K562 (cell line): ENCODE results near the gene PCSK6. TPM values are rescaled to one million over a fixed set of nuclear protein-coding genes. Genes with fewer than 3 reads are reported as not detected.

Source experiments
- COPS2 ChIP-seq: fragments of 450-650 bp; conservative IDR thresholded peaks from 2 replicates; pipeline ENCODE4 v1.6.1; 2016; ENCODE audit warnings: mild to moderate bottlenecking, moderate library complexity
- GATA2 ChIP-seq: sonication (generic); formaldehyde crosslinking; IDR thresholded peaks from 2 replicates; pipeline ENCODE4 v1.4.0; 2020; ENCODE audit warnings: mild to moderate bottlenecking, missing genetic modification reagents
- MEF2D ChIP-seq: conservative IDR thresholded peaks from 2 replicates; pipeline ENCODE4 v1.6.1; 2016; ENCODE audit warnings: low read depth, missing genetic modification characterization, missing compliant biosample characterization
- MTF1 ChIP-seq: fragments of 250-450 bp; sonication (Bioruptor Pico); IDR thresholded peaks from 2 replicates; pipeline ENCODE4 v1.9.0; 2021; ENCODE audit warnings: moderate library complexity, mild to moderate bottlenecking, inconsistent platforms, borderline replicate concordance
- MYBL2 ChIP-seq, 2 experiments: fragments of 450-650 bp in 1 of 2; sonication (generic) in 1 of 2; formaldehyde crosslinking in 1 of 2; IDR thresholded peaks; 2 replicates each; pipeline versions ENCODE4 v1.6.1 to v1.8.1; 2017 to 2022; ENCODE audit warnings: borderline replicate concordance in 1 of 2, inconsistent platforms in 1 of 2, low read depth in 1 of 2, mild to moderate bottlenecking in 1 of 2, missing genetic modification reagents in 1 of 2, moderate library complexity in 1 of 2
- NEUROD1 ChIP-seq: fragments of 150-350 bp; IDR thresholded peaks from 2 replicates; pipeline ENCODE4 v1.6.1; 2014; ENCODE audit warnings: borderline replicate concordance, low read length, low read depth; ENCODE audit not compliant: partially characterized antibody
- PCBP2 ChIP-seq: fragments of 200-400 bp; formaldehyde crosslinking; IDR thresholded peaks from 2 replicates; pipeline ENCODE4 v1.6.1; 2018; ENCODE audit warnings: low read length, low read depth, mild to moderate bottlenecking, moderate library complexity; ENCODE audit not compliant: poor library complexity, severe bottlenecking
- POLR3A ChIP-seq: IDR thresholded peaks from 2 replicates; pipeline ENCODE4 v1.6.1; 2011; ENCODE audit warnings: borderline replicate concordance, mild to moderate bottlenecking, moderate library complexity; ENCODE audit not compliant: insufficient read length, insufficient read depth; ENCODE audit errors: extremely low read depth
- SMAD3 ChIP-seq: fragments of 450-650 bp; formaldehyde crosslinking; conservative IDR thresholded peaks from 2 replicates; pipeline ENCODE4 v1.4.0; 2020; ENCODE audit warnings: mild to moderate bottlenecking
- TAL1 ChIP-seq: fragments of 450-650 bp; IDR thresholded peaks from 2 replicates; pipeline ENCODE4 v1.6.1; 2016; ENCODE audit warnings: mild to moderate bottlenecking
- TSC22D4 ChIP-seq: fragments of 450-650 bp; IDR thresholded peaks from 2 replicates; pipeline ENCODE4 v1.6.1; 2016; ENCODE audit warnings: missing genetic modification characterization, missing biosample characterization, control low read depth
- ZFPM2 ChIP-seq: fragments of 250-450 bp; sonication (Bioruptor Pico); IDR thresholded peaks from 2 replicates; pipeline ENCODE4 v1.5.1; 2022; ENCODE audit warnings: mild to moderate bottlenecking
- polyA plus RNA-seq, 8 experiments: library from polyadenylated mRNA; depleted of rRNA in 4 of 8; stranded (reverse) in 5 of 8; unstranded in 3 of 8; fragments of >200 nt; fragmentation: Nextera tagmentation in 2 of 8; fragmentation: Illumina TruSeq in 1 of 8; extraction: Ambion mirVana in 2 of 8; extraction: Trizol in 1 of 8; gene quantifications; 2 replicates each; pipeline versions ENCODE4 v1.2.1 to v1.2.3, GENCODE V29; 2011 to 2014; ENCODE audit warnings: inconsistent platforms in 1 of 8, missing spikeins in 1 of 8
- total RNA-seq, 7 experiments: library from RNA; depleted of rRNA in 6 of 7; stranded (reverse); fragments of >200 nt in 6 of 7; fragmentation: Illumina TruSeq in 2 of 7; extraction: Trizol in 2 of 7; gene quantifications; 2 replicates each; pipeline versions ENCODE4 v1.2.1 to v1.2.3, GENCODE V29; 2011 to 2021; ENCODE audit warnings: low replicate concordance in 1 of 7
- TF ChIP-seq, protein P1 (sequence below): fragments of 250-450 bp; sonication (Bioruptor Pico); IDR thresholded peaks from 2 replicates; pipeline ENCODE4 v1.4.0; 2020
- TF ChIP-seq, protein P2 (sequence below): fragments of 450-650 bp; IDR thresholded peaks from 2 replicates; pipeline ENCODE4 v1.6.1; 2016
- TF ChIP-seq, protein P3 (sequence below): fragments of 250-450 bp; sonication (Bioruptor Pico); IDR thresholded peaks from 2 replicates; pipeline ENCODE4 v1.4.0; 2020

PCSK6 gene
- total and polyA plus RNA-seq, 9 of the 15 experiments (the other 6 are each of a cell fraction or from before 2014, with no cell fraction given) = 2.2 to 32.6 (median 14.5) TPM

DNA sequence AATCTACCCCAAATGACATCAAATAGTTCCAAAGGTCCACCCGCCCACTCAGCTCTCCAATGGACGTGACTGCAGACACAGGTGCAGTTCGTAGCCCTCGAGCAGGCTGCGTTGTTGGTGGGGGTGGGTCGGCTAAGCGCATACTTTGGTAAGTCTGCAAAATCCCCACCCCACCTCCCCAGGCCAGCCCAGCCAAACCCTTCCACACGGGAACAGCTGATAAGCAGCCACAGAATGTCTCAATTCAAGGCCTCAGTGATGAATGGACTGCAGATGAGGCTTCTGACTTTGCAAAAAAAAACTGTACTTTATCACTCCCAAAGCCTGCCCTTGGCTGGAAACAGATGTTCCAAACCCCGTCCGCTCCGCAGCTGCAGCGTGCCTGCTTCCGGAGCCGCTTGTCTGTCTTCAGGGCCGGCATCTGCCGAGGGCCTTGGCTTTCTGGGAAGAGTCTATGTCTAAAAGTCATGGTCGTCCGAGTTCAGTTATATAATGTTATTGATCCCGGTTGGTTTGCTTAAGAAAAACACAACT, 38.2 kb downstream of the PCSK6 start (continued):
- TF ChIP-seq, protein P1, sequence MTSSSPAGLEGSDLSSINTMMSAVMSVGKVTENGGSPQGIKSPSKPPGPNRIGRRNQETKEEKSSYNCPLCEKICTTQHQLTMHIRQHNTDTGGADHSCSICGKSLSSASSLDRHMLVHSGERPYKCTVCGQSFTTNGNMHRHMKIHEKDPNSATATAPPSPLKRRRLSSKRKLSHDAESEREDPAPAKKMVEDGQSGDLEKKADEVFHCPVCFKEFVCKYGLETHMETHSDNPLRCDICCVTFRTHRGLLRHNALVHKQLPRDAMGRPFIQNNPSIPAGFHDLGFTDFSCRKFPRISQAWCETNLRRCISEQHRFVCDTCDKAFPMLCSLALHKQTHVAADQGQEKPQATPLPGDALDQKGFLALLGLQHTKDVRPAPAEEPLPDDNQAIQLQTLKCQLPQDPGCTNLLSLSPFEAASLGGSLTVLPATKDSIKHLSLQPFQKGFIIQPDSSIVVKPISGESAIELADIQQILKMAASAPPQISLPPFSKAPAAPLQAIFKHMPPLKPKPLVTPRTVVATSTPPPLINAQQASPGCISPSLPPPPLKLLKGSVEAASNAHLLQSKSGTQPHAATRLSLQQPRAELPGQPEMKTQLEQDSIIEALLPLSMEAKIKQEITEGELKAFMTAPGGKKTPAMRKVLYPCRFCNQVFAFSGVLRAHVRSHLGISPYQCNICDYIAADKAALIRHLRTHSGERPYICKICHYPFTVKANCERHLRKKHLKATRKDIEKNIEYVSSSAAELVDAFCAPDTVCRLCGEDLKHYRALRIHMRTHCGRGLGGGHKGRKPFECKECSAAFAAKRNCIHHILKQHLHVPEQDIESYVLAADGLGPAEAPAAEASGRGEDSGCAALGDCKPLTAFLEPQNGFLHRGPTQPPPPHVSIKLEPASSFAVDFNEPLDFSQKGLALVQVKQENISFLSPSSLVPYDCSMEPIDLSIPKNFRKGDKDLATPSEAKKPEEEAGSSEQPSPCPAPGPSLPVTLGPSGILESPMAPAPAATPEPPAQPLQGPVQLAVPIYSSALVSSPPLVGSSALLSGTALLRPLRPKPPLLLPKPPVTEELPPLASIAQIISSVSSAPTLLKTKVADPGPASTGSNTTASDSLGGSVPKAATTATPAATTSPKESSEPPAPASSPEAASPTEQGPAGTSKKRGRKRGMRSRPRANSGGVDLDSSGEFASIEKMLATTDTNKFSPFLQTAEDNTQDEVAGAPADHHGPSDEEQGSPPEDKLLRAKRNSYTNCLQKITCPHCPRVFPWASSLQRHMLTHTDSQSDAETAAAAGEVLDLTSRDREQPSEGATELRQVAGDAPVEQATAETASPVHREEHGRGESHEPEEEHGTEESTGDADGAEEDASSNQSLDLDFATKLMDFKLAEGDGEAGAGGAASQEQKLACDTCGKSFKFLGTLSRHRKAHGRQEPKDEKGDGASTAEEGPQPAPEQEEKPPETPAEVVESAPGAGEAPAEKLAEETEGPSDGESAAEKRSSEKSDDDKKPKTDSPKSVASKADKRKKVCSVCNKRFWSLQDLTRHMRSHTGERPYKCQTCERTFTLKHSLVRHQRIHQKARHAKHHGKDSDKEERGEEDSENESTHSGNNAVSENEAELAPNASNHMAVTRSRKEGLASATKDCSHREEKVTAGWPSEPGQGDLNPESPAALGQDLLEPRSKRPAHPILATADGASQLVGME (CRISPR knock-in tag) = no peak
- TF ChIP-seq MTF1 (no peak), GATA2 (CRISPR knock-in tag) (peak; percentile 97), COPS2 (no peak), MEF2D (tag) (peak; percentile 81), POLR3A (no peak), MYBL2 (IDR thresholded peaks at IDR 0.05; ENCODE audit: low read depth) (no peak), MYBL2 (CRISPR knock-in tag; IDR thresholded peaks at IDR 0.05; ENCODE audit: borderline replicate concordance) (no peak), TSC22D4 (tag) (no peak), ZFPM2 (no peak), NEUROD1 (peak; percentile 70), PCBP2 (no peak), TAL1 (peak; percentile 96), SMAD3 (CRISPR knock-in tag) (no peak)
- TF ChIP-seq, protein P2, sequence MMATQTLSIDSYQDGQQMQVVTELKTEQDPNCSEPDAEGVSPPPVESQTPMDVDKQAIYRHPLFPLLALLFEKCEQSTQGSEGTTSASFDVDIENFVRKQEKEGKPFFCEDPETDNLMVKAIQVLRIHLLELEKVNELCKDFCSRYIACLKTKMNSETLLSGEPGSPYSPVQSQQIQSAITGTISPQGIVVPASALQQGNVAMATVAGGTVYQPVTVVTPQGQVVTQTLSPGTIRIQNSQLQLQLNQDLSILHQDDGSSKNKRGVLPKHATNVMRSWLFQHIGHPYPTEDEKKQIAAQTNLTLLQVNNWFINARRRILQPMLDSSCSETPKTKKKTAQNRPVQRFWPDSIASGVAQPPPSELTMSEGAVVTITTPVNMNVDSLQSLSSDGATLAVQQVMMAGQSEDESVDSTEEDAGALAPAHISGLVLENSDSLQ = peak; percentile 88
- TF ChIP-seq, protein P3, sequence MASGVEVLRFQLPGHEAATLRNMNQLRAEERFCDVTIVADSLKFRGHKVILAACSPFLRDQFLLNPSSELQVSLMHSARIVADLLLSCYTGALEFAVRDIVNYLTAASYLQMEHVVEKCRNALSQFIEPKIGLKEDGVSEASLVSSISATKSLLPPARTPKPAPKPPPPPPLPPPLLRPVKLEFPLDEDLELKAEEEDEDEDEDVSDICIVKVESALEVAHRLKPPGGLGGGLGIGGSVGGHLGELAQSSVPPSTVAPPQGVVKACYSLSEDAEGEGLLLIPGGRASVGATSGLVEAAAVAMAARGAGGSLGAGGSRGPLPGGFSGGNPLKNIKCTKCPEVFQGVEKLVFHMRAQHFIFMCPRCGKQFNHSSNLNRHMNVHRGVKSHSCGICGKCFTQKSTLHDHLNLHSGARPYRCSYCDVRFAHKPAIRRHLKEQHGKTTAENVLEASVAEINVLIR (CRISPR knock-in tag) = peak; percentile 6; the same call in 1 of the 2 replicates
